Measurements from ENCODE around the gene SLC4A1AP. TPM values are rescaled to one million over a fixed set of nuclear protein-coding genes. Genes with fewer than 3 reads are reported as not detected.

SLC4A1AP gene
- total RNA-seq, 1 donor from 2014 or later = 19.6 TPM

GRCh38 chr2:27697660-27698059 is 34.0 kb downstream of the SLC4A1AP start:
- no peak for ATAC-seq
- no peak for DNase-seq
- no peak for TF ChIP-seq CTCF (IDR thresholded peaks at IDR 0.05)
- intact Hi-C loops (cut with DNase I) = no loop called here
- Histone ChIP-seq H3K27me3 (ENCODE audit: low read depth) (no peaks in the 10 kb centered on the region), H3K4me1 (peaks cover 10% of the 10 kb centered on the region), H3K9me3 (no peaks in the 10 kb centered on the region), H3K4me3 (no peak overlapping the region), H3K27ac (no peak overlapping the region), H3K36me3 (peaks cover 57% of the 10 kb centered on the region)

GRCh38 chr2:27701676-27702075 is 38.0 kb downstream of the SLC4A1AP start:
- peak; percentile 59 to 77 for ATAC-seq
- H3K36me3 ChIP-seq = peaks cover 21% of the 10 kb centered on the region
- peak; percentile 87 for DNase-seq
- peaks cover 38% of the 10 kb centered on the region for H3K4me1 ChIP-seq
- intact Hi-C loops (cut with DNase I) = loop anchor here (10.0 kb wide), 1 partner anchor 753 kb away; no protein-coding TSS in a partner anchor
- no peak overlapping the region for H3K27ac ChIP-seq
- no peaks in the 10 kb centered on the region for H3K27me3 ChIP-seq (ENCODE audit: low read depth)
- no peak overlapping the region for H3K4me3 ChIP-seq
- no peak for TF ChIP-seq CTCF (IDR thresholded peaks at IDR 0.05)
- no peaks in the 10 kb centered on the region for H3K9me3 ChIP-seq

GRCh38 chr2:27702302-27702701 is 38.6 kb downstream of the SLC4A1AP start:
- no peak for TF ChIP-seq CTCF (IDR thresholded peaks at IDR 0.05)
- H3K9me3 ChIP-seq = no peaks in the 10 kb centered on the region
- H3K4me3 ChIP-seq = no peak overlapping the region
- no peak for DNase-seq
- peaks cover 15% of the 10 kb centered on the region for H3K36me3 ChIP-seq
- no peak overlapping the region for H3K27ac ChIP-seq
- peaks cover 45% of the 10 kb centered on the region for H3K4me1 ChIP-seq
- intact Hi-C loops (cut with DNase I) = loop anchor here (10.0 kb wide), 1 partner anchor 752 kb away; no protein-coding TSS in a partner anchor
- ATAC-seq = no peak
- no peaks in the 10 kb centered on the region for H3K27me3 ChIP-seq (ENCODE audit: low read depth)

- Histone ChIP-seq H3K9me3 (no peaks in the 10 kb centered on the region), H3K4me3 (no peak overlapping the region), H3K27me3 (ENCODE audit: low read depth) (no peaks in the 10 kb centered on the region), H3K4me1 (peaks cover 48% of the 10 kb centered on the region), H3K27ac (no peak overlapping the region), H3K36me3 (peaks cover 2% of the 10 kb centered on the region)
- DNase-seq = peak; percentile 73
- intact Hi-C loops (cut with DNase I) = loop anchor here (10.0 kb wide), 1 partner anchor 751 kb away; no protein-coding TSS in a partner anchor
- TF ChIP-seq CTCF (IDR thresholded peaks at IDR 0.05) = peak; percentile 94
- ATAC-seq = peak; percentile 71 to 79
Measured at GRCh38 chr2:27703638-27704341, 40.1 kb downstream of the SLC4A1AP start.

- H3K36me3 ChIP-seq = no peaks in the 10 kb centered on the region
- H3K27ac ChIP-seq = no peak overlapping the region
- H3K4me3 ChIP-seq = no peak overlapping the region
- no peak for ATAC-seq
- no peaks in the 10 kb centered on the region for H3K9me3 ChIP-seq
- DNase-seq = no peak
- no peak for TF ChIP-seq CTCF (IDR thresholded peaks at IDR 0.05)
- peaks cover 48% of the 10 kb centered on the region for H3K4me1 ChIP-seq
- H3K27me3 ChIP-seq (ENCODE audit: low read depth) = no peaks in the 10 kb centered on the region
- intact Hi-C loops (cut with DNase I) = loop anchor here (10.0 kb wide), 1 partner anchor 750 kb away; no protein-coding TSS in a partner anchor
Measured at GRCh38 chr2:27704342-27704876, 40.7 kb downstream of the SLC4A1AP start.
